Sigmoid colon (tissue), 7 donors: ENCODE data around the gene STXBP2. TPM values are rescaled to one million over a fixed set of nuclear protein-coding genes. Genes with fewer than 3 reads are reported as not detected.

Experiments used
- DNase-seq: peaks from one replicate; pipeline ENCODE4 v3.0.0-alpha.2; 2019
- H3K27ac ChIP-seq, 4 donors: fragments of 200-600 bp; sonication (generic); one replicate each; pipeline ENCODE4 v1.5.1; 2016 to 2019; ENCODE audit warnings: mild to moderate bottlenecking in 1 of 4
- H3K27me3 ChIP-seq, 3 donors: fragments of 200-600 bp; sonication (generic); one replicate each; pipeline ENCODE4 v1.5.1; 2019; ENCODE audit warnings: mild to moderate bottlenecking in 1 of 3
- H3K36me3 ChIP-seq, 4 donors: fragments of 200-600 bp; sonication (generic); one replicate each; pipeline ENCODE4 v1.5.1; 2016 to 2019
- H3K4me1 ChIP-seq, 4 donors: fragments of 200-600 bp; sonication (generic); one replicate each; pipeline ENCODE4 v1.5.1; 2017 to 2019
- H3K4me3 ChIP-seq, 4 donors: fragments of 200-600 bp; sonication (generic); one replicate each; pipeline ENCODE4 v1.5.1; 2017 to 2019; ENCODE audit warnings: mild to moderate bottlenecking in 2 of 4, moderate library complexity in 1 of 4
- H3K9me3 ChIP-seq, 4 donors: fragments of 200-600 bp in 3 of 4; sonication (generic) in 3 of 4; one replicate each; pipeline versions ENCODE4 v1.5.1 to v1.6.1; 2013 to 2019
- CTCF ChIP-seq, 4 experiments: fragments of 450-650 bp in 3 of 4; fragments of 200-600 bp in 1 of 4; IDR thresholded peaks; one replicate each; pipeline ENCODE4 v1.5.1; 2016 to 2019; ENCODE audit warnings: antibody characterized with exemption in 4 of 4, mild to moderate bottlenecking in 3 of 4, moderate library complexity in 2 of 4
- EP300 ChIP-seq, 4 donors: sonication (generic); formaldehyde crosslinking; IDR thresholded peaks; one replicate each; pipeline ENCODE4 v1.6.1; 2017; ENCODE audit warnings: antibody characterized with exemption in 4 of 4
- POLR2A ChIP-seq, 2 donors: fragments of 450-650 bp; IDR thresholded peaks; one replicate each; pipeline ENCODE4 v1.6.1; 2016; ENCODE audit warnings: antibody characterized with exemption in 2 of 2, mild to moderate bottlenecking in 2 of 2, moderate library complexity in 2 of 2
- POLR2AphosphoS5 ChIP-seq, 4 donors: sonication (generic); formaldehyde crosslinking; IDR thresholded peaks; one replicate each; pipeline ENCODE4 v1.6.1; 2017; ENCODE audit warnings: antibody characterized with exemption in 4 of 4
- WGBS, 2 donors: extraction: QIAGEN DNeasy Blood & Tissue Kit; methylation state at CpG; one replicate each; pipeline ENCODE4 v1.1.7; 2013; 5-methylcytosine and 5-hydroxymethylcytosine counted together
- intact Hi-C: fragments of 100-400 bp; cut with DNase I; formaldehyde crosslinking; loops from one replicate; pipeline ENCODE4 v1.15.1; 2023
- polyA plus RNA-seq, 3 donors: library from polyadenylated mRNA; stranded (reverse); fragments of 200-250 nt; gene quantifications; one replicate each; pipeline ENCODE4 v1.2.3, GENCODE V29; 2013
- total RNA-seq, 4 donors: library from RNA; depleted of rRNA; stranded (reverse); fragments of >200 nt; gene quantifications; one replicate each; pipeline ENCODE4 v1.1.0, GENCODE V29; 2016
- donor health status: healthy with polysubstance abuse.
- donor health status: Bipolar disorder and iron deficiency.
- donor health status: healthy.

STXBP2 gene
- total and polyA plus RNA-seq, 7 donors, result 5.9 to 163 (median 9.3) TPM

GRCh38 chr19:7611541-7612279 lies 25.2 kb upstream of the STXBP2 start:
- no peaks in the 10 kb centered on the region for H3K36me3 ChIP-seq
- H3K27ac ChIP-seq, result no peak overlapping the region
- no peak for TF ChIP-seq POLR2A (IDR thresholded peaks at IDR 0.05)
- H3K4me1 ChIP-seq, result no peaks in the 10 kb centered on the region
- WGBS, 2 donors, result 89 to 91% methylated on average over 41 of the region's 41 CpGs
- no peak overlapping the region for H3K4me3 ChIP-seq
- intact Hi-C loops, result no loop called here
- DNase-seq, result no peak
- no peaks in the 10 kb centered on the region for H3K27me3 ChIP-seq
- H3K9me3 ChIP-seq, result no peaks in the 10 kb centered on the region

GRCh38 chr19:7612282-7613274 lies 24.3 kb upstream of the STXBP2 start:
- intact Hi-C loops, result no loop called here
- no peaks in the 10 kb centered on the region for H3K9me3 ChIP-seq
- no peak overlapping the region for H3K4me3 ChIP-seq
- no peaks in the 10 kb centered on the region for H3K27me3 ChIP-seq
- H3K27ac ChIP-seq, result no peak overlapping the region
- 93% methylated on average over 81 of the region's 81 CpGs for WGBS, 2 donors
- no peaks in the 10 kb centered on the region for H3K36me3 ChIP-seq
- DNase-seq, result no peak
- no peaks in the 10 kb centered on the region for H3K4me1 ChIP-seq
- TF ChIP-seq POLR2AphosphoS5 (IDR thresholded peaks at IDR 0.05) (no peak), EP300 (IDR thresholded peaks at IDR 0.05) (no peak), CTCF (IDR thresholded peaks at IDR 0.05) (no peak), POLR2A (IDR thresholded peaks at IDR 0.05) (no peak)

- no peak overlapping the region for H3K27ac ChIP-seq
- intact Hi-C loops, result no loop called here
- no peaks in the 10 kb centered on the region for H3K9me3 ChIP-seq
- 91 to 93% methylated on average over 59 of the region's 59 CpGs for WGBS, 2 donors
- peaks cover 0 to 12% (median 2%) of the 10 kb centered on the region in 4 donors for H3K4me1 ChIP-seq
- H3K4me3 ChIP-seq, result no peak overlapping the region
- no peak for DNase-seq
- TF ChIP-seq POLR2AphosphoS5 (IDR thresholded peaks at IDR 0.05) (no peak), EP300 (IDR thresholded peaks at IDR 0.05) (no peak), CTCF (IDR thresholded peaks at IDR 0.05) (no peak), POLR2A (IDR thresholded peaks at IDR 0.05) (no peak)
- peaks cover 4 to 24% (median 8%) of the 10 kb centered on the region in 4 donors for H3K36me3 ChIP-seq
- no peaks in the 10 kb centered on the region for H3K27me3 ChIP-seq
These were observed 21.8 kb upstream of the STXBP2 start for GRCh38 chr19:7614859-7615741.

- Histone ChIP-seq H3K4me1 (peaks cover 0 to 12% (median 2%) of the 10 kb centered on the region in 4 donors), H3K4me3 (no peak overlapping the region), H3K27ac (no peak overlapping the region), H3K36me3 (peaks cover 25 to 45% (median 29%) of the 10 kb centered on the region in 4 donors), H3K9me3 (no peaks in the 10 kb centered on the region), H3K27me3 (no peaks in the 10 kb centered on the region)
- no peak for DNase-seq
- TF ChIP-seq CTCF (IDR thresholded peaks at IDR 0.05) (no peak), EP300 (IDR thresholded peaks at IDR 0.05) (no peak), POLR2A (IDR thresholded peaks at IDR 0.05) (no peak), POLR2AphosphoS5 (IDR thresholded peaks at IDR 0.05) (no peak)
- intact Hi-C loops, result no loop called here
- 93 to 94% methylated on average over 12 of the region's 12 CpGs for WGBS, 2 donors
These were observed 19.7 kb upstream of the STXBP2 start for GRCh38 chr19:7617172-7617571.
